NCI-H2171 (cell line): ENCODE measurements around the gene RDH8.

Source experiments
- DNase-seq: peaks from one replicate; lab custom pipeline; 2025; lab: John Stamatoyannopoulos, UW

Gene RDH8, protein sequence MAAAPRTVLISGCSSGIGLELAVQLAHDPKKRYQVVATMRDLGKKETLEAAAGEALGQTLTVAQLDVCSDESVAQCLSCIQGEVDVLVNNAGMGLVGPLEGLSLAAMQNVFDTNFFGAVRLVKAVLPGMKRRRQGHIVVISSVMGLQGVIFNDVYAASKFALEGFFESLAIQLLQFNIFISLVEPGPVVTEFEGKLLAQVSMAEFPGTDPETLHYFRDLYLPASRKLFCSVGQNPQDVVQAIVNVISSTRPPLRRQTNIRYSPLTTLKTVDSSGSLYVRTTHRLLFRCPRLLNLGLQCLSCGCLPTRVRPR

DNA sequence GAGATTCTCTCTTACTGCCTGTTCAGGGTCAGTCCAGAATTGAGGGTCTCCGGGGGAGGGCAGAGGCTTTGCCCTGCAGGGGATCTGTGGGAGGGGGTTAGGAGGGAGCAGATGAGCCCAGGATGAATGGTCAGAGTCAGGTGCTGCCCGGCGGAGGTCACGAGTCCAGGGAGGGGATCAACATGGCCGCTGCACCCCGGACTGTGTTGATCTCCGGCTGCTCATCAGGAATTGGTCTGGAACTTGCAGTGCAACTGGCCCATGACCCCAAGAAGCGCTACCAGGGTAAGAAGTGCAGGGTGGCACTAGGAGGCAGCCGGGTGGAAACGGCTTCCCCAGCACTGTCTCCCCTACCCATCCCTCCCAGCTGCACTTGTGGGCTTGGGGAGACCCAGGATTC is at the start of gene RDH8:
RDH8 (plus strand) TSS at position 168 of the 400 bp plus-strand sequence; CDS start at position 183, 15 bp downstream.
- DNase-seq: no peak

DNA sequence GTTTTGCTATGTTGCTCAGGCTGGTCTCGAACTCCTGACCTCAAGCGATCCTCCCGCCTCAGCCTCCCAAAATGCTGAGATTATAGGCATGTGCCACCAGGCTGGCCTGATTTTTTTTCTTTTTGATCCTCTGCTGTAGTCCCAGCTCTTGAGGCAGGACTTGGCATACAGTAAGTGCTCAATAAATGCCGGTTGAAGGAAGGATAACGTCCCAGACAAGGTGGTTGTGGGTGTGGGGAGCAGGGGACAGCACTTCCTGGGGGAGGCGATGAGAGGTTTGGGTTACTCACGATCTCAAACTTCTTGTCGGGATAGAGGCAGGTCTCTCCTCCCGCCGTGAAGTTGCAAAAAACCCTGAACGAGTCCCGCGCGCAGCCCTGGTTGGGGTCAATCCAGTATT is 47.3 kb upstream of the RDH8 start:
- DNase-seq: no peak

DNA sequence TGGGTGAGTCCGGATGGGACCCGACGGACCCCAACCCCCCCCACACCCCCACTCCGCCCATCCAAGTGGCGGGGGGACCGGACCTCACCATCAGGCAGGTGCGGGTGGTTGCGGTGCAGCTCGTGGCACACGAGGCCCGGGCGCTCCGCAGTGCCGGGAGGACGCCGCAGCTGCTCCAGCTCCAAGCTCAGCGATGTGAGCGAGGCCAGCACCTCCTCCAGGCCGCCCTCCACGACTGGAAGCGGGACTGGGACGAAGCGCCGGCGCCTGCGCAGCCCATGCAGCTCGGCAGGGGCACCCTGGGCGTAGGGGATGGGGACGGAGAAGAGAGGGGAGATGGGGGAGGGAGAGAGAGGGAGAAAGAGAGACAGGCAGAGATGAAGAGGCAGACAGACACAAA is 46.8 kb upstream of the RDH8 start:
- DNase-seq: no peak

DNA sequence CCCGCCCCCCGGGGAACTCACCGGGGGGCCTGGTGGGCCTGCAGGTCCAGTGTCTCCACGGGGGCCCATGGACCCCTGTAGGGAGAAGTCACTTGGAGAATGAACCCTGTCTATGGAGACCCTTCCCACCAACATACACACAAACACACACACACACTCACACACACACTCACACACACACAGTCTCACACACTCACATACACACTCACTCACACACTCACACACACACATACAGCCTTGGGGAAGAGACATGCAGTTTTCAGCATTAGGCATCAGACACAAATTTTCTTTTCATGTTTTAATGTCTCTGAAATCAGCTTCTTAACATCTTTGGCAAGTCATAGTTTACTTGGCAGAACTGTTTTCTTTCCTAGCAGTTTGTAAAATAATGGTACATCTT is 46.0 kb upstream of the RDH8 start:
- DNase-seq: no peak

DNA sequence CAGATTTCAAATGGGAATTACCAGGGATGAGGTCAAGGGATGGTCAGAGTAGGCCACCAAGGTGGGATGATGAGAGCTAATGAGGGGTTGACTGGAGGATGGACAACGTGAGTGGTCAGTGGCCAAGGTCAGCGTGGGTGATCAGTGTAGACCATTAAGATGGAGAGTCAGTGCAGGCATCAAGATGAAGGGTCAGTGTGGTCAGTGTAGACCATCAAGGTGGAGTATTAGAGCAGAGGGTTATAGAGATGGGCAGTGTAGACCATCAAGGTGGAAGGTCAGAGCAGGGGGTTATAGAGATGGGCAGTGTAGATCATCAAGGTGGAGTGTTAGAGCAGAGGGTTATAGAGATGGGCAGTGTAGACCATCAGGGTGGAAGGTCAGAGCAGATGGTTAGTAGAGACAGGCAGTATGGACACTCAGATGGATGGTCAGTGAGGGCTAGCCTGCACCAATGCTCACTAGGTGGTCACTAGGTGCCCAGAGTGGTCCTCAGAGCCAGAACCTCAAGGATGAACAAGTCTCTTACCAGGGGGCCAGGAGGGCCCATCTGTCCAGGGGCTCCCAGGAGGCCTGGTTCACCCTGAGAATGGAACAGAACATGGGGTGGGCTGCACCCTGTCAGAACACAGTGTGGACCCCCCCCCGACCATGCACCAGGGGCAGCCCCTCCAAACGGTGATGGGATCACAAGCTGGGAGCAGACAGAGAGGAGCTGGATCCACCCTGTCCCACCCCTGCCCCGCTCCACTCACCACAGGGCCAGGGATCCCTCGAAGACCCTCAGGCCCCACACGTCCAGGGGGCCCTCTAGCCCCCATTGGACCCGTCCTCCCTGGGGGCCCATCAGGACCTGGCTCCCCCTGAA is 44.2 kb upstream of the RDH8 start:
- DNase-seq: no peak

DNA sequence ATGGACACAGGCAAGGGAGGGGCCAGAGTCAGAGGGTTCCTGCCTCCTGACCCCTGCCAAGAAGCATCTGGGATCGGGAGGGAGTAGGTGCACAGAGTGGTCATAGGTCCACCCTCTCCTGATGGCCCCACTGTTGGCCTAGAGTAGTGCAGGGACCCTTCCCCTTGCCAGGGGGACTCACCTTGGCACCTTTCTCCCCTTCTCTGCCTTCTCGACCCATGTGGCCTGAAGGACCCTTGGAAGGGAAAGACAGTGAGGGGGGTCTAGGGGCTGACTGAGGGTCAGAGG is 43.7 kb upstream of the RDH8 start:
- no peak for DNase-seq

DNA sequence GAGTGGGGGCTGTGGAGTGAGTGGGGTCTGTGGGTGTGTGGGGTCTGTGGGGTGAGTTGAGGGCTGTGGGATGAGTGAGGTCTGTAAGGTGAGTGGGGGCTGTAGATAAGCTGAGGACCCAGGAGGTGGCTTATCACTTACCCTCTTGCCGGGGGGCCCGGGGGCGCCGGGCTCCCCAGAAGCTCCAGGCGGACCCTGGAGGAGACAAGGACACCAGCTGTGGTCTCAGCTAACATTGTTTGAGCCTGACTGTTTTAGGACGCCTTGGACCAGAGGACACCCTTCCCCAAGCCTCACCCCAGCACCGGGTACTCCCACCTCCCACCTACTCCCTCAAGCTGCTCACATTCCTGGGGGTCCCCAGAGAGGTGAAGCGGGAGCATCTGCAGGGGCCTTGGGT is 42.8 kb upstream of the RDH8 start:
- DNase-seq: no peak

DNA sequence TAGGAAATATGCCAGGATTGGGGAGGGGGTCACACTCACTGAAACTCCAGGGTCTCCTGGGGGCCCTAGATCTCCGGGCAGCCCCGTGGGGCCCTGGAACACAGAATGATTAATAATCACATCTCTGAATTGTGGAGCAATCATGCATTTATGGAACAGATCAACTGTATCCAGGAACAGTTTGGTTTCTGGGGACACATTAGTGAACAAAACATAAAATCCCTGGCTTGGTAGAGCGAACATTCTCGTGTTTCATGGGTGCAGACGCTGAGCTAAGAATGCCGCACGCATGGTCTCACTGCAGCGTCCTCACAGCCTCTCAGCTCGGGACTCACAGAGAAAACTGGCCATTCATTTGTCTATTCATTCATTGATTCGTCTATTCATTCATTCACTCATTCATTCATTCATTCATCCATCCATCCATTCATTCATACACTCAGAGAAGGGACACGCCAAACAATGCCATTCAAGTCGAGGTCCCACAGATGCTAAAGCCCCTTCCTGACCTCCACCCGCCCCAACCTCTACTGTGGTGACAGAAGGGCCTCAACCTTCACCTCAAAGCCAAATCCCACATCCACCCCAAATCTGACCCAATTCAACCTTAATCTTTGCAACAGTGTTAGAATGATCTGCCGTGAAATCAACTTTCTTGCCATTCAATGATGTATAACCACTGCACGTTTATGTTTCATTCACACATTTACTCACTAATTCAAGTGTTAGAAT is 42.0 kb upstream of the RDH8 start:
- no peak for DNase-seq

DNA sequence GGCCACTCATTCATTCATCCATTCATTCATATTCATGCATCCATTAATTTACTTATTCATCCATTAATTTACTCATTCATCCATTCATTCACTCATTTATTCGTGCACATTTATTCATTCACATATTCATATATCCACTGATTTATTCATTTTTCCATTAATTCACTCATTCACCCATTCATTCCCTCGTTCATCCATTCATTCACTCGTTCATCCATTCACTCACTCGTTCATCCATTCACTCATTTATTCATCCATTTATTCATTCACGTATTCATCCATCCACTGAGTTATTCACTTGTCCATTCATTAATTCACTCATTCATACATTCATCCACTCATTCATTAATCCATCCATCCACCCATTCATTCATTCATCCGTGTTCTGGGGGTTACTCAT is 41.2 kb upstream of the RDH8 start:
- DNase-seq: no peak

DNA sequence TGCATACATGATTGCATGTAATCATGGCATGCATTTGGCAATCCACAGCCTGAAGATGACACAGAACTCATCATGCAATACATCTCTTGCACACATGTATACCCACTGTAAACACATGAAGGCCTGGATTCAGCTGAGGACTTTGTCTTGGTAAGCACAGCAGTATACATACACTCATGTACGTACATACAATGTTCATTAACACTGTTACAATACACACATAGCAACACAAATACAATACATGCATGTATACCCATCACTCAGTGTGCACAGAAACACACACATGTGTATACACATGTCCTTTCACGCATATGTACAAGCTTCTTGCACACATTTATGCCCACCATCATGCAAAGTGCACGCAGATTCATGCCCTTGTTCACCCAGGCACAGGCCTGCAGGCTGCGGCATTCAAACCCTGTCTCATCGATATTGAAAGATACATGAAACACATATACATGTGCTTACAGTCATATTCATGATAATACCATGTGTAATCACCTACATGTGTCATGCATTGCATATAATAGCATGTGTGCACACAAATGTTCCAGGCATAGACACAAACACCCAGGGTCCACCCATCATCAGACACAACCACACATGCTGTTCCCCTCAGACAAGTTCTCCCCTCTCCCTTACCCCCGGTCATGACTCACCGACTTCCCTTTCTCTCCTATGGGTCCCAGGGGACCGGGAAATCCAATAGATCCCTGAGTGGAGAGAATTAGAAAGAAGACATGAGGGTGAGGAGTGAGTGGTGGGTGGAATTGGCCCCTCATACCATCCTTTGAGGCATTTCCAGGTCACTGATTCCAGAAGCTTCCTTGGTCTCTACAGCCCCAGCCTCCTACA is 31.6 kb upstream of the RDH8 start:
- DNase-seq: no peak

DNA sequence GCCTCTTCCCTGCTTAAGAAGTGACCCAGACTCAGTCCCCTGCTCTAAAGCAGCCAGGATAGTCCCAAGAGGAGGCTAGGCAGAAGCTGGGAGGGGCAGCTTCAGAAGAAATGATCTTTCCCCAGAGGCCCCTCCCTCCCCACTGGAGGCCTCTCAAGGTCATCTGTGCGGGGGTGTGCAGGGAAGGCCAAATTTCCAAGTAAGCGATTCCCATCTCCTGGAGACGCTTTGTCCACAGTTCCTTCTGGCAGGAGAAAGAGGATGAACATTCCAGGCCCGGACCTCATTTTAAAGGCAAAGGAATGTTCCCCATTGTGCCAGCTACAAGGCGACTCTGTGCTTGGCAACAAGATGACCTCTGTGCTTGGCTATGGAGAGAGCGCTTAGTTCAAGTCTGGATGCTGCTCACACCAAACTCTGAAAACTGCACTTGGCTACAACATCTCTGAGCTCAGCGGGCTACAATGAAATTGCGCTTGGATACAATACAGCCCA is 26.4 kb upstream of the RDH8 start:
- no peak for DNase-seq

DNA sequence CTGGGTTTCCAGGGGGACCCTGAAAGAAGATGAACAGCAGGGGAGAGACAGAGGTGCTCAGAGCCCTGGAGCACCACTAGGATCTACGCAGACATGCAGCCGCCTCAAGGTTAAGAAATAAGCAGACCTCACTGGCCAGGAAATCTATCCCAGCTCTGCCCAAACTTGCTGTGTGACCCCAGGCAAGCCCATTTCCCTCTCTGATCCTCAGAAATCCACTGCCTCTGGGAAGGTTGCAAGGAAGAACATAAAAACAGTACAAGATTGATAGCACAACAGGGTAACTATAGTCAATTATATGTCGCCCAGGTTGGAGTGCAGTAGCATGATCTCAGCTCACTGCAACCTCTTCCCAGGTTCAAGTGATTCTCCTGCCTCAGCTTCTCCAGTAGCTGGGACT is 23.8 kb upstream of the RDH8 start:
- DNase-seq: no peak

DNA sequence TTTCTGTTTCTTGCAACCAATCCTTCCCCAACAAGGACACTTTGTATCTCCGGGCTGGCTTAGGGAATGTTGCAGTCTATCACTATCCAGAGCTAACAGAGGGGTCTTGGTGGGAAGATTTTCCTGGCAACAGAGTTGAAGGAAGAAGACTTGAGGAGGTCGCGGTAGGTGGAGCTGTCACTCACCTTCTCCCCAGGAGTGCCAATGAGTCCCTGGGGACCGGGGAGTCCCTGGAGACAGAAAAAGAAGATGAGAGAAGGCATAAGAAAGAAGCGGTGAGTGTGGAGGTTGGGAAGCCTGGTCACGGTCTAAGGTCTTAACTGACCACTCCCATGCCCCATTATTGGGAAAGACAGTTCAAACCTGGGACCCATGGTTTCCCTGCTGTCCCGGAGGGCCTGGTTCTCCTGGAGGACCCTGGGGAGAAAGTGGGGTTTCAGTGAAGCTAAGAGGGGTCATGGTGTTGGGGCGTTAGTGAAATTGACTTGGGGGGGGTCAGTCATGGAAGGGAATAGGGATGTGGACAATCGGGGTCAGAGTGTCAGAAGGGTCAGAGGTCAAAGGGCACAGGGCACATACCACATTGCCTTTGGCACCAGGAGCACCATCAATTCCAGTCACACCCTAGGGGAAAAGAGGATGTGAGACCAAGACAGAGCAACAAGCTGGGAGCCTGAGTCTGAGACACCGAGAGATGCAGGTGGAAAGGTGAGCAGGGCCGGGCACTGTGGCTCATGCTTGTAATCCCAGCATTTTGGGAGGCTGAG is 21.7 kb upstream of the RDH8 start:
- DNase-seq: no peak

DNA sequence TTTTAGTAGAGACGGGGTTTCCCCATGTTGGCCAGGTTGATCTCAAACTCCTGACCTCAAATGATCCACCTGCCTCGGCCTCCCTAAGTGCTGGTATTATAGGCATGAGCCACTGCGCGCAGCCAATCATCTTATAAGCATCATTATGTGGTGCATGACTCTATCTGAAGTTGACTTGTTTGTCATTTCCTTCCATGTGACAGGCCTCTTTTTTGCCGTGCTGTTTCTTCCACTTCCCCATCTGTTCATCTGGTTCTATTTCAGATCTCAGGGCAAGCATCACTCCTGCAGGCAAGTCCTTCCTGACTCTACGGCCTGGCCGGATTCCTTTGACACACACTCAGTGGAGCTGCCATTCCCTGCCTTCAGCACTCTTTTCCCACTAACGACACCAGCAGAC is 18.2 kb upstream of the RDH8 start:
- DNase-seq: no peak

DNA sequence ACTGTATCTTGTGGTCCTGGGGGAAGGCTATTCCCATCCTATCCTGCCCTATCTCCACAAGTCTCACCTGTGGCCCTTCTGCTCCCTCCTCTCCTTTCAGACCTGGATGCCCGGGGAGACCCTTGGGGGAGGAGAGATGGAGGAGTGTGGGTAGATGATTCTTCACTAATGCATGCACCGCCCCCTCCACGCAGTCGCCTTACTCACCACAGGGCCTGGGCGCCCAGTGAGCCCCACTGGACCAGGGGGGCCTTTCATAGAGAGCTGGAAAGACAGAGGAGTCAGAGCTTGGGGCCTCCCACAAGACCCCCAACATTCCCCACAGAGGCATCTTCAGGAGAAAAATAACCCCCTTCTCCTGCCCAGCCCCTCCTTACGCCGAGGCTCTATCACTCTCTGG is 17.3 kb upstream of the RDH8 start:
- no peak for DNase-seq

DNA sequence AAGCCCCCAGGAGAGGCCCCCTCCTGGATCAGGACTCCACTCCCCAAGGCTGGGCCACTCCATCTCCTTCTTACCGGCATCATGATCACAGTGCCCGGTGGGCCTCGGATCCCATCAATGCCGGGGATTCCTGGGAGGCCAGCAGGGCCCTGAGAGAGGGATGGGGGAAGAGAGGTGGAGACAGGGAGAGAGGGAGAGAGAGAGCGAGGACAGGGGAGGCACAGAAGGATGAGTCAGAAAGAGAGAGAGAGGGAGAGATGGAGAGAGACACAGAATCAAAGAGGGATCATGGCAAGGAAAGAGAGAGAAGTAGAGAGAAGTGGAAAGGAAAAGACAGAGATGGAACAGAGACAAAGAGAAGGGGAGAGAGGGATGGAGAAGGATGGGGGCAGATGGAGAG is 16.7 kb upstream of the RDH8 start:
- no peak for DNase-seq

DNA sequence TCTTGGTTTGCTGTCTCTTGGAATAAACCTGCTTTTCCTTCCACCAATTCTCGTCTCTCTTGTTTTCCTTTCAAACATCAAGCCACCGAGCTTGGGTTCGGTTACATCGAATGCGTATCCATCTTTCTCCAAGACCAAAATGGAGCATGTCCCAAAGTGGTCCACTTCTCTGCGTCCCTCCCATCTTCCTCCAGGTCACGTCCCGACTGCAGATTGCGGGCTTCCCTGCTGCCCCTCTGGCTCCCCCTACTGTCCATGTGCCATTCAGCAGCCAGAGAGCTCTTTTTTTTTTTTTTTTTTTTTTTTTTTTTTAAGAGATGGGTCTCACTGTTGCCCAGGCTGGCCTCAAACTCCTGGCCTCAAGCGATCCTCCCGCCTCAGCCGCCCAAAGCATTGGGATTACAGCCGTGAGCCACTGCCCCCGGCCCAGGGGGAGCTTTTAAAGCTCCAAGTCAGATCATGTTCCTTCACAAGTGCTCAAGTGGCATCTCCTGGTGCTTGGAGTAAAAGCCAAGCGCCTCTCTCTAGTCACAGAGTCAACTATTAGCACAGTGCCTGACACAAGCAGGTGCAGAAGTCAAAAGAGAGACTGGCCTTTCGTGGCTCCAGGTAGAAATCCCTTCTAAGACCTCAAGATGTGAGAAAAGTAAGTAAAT is 13.0 kb upstream of the RDH8 start:
- DNase-seq: peak; percentile 25

DNA sequence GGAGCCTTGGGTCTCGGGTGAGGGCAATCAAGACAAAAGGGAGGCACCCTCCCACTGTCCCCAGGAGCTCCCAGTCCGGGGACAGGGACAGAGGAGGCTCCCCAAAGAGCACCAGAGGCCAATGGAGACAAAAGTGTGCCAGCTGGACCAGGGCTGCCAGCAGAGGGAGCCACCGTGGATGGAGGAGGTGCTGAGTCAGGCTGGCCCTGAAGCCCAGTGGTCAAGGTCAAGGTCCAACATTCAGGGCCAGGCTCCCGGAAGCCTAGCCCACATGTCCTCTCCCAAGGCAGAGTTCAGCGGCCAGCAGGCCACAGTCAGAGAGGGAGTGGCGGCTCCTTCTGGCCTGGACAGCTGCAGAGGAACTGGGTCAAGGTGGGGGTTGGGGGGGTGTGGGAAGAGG is 11.4 kb upstream of the RDH8 start:
- DNase-seq: no peak

DNA sequence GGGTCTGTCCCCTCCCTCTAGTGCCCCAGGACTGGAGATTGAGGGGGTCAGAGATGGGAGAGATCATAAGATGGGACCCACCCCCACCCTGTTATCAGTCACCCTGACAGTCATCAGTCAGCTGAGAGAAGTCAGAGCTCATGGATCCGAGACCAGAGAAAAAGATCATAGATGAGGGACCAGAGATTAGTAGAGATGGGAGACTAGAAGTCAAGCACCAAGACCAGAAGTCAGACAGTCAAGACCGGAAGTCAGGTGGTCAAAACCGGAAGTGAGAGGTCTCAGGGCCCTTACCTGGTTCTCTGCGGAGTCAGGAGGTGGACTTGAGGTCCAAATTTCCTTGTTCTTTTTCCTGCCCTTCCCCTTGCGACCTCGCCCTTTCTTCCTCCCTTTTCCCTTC is 10.0 kb upstream of the RDH8 start:
- DNase-seq: no peak

DNA sequence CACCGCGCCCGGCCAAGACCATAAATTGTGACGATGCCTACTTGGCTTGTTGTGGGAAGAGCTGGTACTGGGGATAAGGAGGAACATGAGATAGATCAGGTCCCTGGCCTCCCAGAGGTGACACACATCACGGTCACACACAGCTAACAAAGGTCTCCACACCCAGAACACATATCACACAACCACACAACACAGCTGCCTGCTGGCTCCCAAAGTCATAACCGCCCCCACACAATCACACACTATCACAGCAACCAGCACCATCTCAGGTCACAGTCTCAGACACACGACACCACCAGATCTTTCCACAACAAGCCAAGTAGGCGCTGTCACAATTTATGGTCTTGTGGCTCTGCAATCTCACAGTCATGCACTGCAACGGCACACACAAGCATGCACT is 8.7 kb upstream of the RDH8 start:
- DNase-seq: no peak
